NCI-H2107 treated with DMSO at 0.1 percent for 48 hours (cell line): ENCODE measurements around the gene MCF2L.
"Not testable (repeated sequence)": the region's sequence is repeated elsewhere in the genome, so short reads cannot be mapped to it uniquely, and the experiment has no call there.

ENCODE experiments used
- DNase-seq: peaks from one replicate; lab custom pipeline; 2025; ENCODE audit not compliant: unreplicated experiment; lab: John Stamatoyannopoulos, UW

MCF2L gene

GRCh38 chr13:113028336-113029060 lies 59.5 kb downstream of the MCF2L start:
- no peak for DNase-seq

DNA sequence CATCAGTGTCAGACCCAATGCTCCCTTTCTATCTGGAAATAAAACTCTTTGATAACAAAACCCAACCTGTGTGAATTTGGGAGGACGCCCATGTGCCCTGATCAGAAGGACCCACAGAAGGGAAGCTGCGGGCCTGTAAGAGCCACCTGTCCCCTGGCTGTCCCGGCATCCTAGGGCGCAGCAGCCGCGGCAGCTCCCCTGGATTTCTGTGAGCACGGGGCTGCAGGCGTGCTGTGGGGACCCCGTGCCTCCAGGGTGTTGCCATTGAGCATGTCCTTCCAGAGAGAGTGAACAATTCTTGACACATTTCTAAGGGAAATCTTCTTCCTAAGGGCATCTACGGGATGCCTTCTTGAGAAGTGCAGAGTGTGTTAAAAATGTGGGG lies 60.0 kb downstream of the MCF2L start:
- DNase-seq = no peak

- no peak for DNase-seq
These were observed 60.7 kb downstream of the MCF2L start for GRCh38 chr13:113029487-113030258.

DNA sequence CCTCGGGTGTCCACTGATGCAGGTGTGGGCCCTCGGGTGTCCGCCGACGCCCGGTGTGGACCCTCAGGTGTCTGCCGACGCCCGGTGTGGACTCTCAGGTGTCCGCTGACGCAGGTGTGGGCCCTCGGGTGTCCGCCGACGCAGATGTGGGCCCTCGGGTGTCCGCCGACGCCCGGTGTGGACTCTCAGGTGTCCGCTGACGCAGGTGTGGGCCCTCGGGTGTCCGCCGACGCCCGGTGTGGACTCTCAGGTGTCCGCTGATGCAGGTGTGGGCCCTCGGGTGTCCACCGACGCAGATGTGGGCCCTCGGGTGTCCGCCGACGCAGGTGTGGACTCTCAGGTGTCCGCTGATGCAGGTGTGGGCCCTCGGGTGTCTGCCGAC lies 61.2 kb downstream of the MCF2L start:
- not testable (repeated sequence) for DNase-seq

GRCh38 chr13:113031465-113031864 lies 62.5 kb downstream of the MCF2L start:
- DNase-seq = no peak

DNA sequence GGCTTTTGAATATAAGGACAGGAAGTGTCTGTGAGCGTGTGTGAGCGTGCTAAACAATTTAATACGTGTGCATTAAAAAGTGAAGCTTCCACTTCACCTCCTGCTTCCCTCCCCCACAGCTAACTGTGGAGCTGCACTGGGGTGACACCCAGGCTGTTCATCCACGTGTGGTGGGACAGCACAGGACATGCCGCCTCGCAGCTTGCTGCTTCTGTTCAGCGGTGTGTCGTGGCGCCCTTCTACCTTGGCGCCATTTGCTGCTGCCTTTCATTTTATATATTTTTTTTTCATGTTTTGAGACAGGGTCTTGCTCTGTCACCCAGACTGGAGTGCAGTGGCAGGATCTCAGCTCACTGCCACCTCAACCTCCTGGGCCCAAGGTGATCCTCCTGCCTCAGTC lies 63.3 kb downstream of the MCF2L start:
- DNase-seq = no peak

GRCh38 chr13:113033054-113033850 lies 64.2 kb downstream of the MCF2L start:
- no peak for DNase-seq

DNA sequence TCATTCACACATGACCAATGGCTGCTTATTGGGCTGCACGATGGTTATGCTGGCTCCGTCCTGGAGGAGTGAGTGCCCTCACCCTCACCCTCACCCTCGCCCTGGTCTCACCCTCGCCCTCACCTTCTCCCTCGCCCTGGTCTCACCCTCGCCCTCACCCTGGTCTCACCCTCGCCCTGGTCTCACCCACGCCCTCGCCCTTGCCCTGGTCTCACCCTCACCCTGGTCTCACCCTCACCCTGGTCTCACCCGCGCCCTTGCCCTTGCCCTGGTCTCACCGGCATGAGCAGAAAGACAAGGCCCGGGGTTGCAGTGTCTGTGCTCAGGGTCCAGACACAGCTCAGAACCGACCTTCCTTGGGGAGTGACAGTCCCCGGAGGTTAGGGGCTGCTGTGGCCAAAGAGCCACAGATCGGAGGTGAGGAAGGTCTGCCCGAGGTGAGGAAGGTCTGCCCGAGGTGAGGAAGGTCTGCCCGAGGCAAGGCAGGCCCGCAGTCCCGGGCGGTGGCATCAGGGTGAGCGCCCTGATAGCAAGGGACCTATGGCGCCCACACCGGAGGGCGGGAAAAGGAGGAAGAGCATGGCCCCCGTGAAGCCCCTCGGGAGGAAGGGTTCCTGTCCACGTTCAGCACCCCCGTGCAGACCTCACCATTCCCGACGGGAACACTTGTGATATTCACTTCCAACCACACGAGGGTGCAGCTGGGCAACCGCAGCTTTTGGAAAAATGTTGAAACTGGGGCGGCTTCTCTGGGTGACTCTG lies 65.6 kb downstream of the MCF2L start:
- no peak for DNase-seq

- no peak for DNase-seq
These were observed 66.3 kb downstream of the MCF2L start for GRCh38 chr13:113035213-113035800.

DNA sequence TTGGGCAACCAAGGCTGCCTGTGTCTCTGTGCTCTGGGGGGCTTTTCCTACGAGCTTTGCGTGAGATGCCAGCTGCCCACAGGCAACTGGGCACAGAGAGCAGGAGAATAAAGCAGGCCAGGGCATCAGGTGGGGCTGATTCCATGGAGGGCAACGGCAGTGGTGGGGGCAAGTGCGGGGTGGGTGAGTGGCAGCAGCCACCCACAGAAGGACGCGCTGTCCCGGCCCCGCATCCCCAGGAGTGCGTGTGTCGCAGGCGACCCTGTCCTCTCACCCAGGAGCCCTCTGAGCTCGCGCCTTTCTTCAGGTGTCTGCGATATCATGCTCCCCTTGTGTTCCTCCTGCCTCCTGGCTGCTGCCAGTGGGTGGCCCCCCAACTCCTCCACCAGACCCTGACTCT lies 67.4 kb downstream of the MCF2L start:
- no peak for DNase-seq

- DNase-seq = no peak
These were observed 71.0 kb downstream of the MCF2L start for GRCh38 chr13:113040031-113040430.

DNA sequence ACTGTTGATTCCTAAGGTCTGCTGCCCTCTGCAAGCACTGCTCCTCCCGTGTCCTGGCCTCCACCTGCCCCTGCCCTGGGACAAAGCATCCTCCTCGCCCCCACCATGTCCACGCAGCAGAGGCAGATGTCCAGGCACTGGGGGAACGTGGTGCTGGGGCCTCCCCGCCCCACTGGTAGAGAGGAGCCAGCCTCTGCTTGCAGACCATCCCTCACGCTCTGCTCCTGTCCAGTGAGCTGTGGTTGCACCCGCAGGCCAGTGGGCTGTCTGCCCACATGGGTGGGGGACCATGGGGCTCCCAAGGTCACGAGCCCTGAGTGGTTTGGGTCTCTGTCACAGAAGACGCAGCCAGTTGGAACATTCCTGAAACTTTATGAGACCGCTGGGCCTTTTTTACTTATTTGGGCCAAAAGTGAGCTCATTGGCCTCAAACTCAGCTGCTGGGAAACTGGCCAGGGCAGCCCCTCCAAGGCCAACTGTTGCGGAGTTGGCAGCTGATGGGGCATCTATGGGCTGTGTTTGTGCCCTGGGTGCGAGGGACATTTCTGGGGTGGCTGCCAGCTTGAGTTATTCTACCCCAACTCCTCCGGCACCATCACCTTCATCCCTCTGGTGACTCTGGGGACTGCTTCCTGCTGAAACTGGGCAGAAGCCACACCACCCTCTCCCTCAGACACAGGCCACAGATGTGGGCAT lies 71.7 kb downstream of the MCF2L start:
- DNase-seq = no peak

- no peak for DNase-seq
These were observed 72.3 kb downstream of the MCF2L start for GRCh38 chr13:113041293-113041690.

- DNase-seq = no peak
These were observed 72.9 kb downstream of the MCF2L start for GRCh38 chr13:113041896-113042295.

GRCh38 chr13:113042456-113042855 lies 73.4 kb downstream of the MCF2L start:
- DNase-seq = no peak

DNA sequence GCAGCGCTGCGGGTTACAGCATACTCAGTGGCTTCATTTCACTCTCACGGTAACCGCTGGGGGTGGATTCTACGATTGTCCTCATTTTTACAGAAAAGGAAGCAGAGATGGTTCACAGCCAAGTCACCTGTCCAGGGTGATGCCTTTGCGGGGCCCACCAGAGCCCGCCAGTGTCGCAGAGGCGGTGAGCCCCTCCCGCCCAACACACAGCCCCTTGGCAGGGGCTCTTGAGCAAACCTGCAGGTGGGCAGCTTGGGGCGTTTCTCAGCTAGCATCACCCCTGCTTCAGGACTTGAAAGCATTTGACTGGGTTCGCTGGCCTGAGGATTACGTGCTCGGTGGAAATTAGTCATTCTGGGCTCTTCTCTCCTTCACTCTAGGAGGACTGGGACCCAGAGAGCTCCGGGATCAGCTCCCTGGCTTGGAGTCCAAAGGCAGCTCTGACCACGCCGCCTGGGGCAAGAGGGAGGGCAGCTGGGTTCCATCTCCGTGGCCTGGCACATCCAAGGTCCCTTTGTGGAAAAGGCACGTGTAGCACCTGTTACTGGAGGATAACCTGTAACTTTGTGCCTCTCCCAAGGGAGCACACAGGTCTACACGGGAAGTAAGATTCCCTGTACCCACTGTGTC lies 74.1 kb downstream of the MCF2L start:
- no peak for DNase-seq

GRCh38 chr13:113043931-113044330 lies 74.9 kb downstream of the MCF2L start:
- no peak for DNase-seq

GRCh38 chr13:113044391-113045114 lies 75.5 kb downstream of the MCF2L start:
- no peak for DNase-seq
